K562 (cell line): ENCODE data around the gene RBBP4. TPM values are rescaled to one million over a fixed set of nuclear protein-coding genes. Genes with fewer than 3 reads are reported as not detected.

ENCODE experiments used
- ATAC-seq: fragments of 200-7000 bp; cut with Tn5 transposase; 3 replicates; pipeline ENCODE4 v1.9.1; 2020; ENCODE audit warnings: moderate library complexity
- BruUV-seq: library from RNA; stranded (reverse); fragments of 400-500 nt; replicated peaks from 2 replicates; lab custom pipeline; 2021; lab: Mats Ljungman, UMichigan
- CTCF ChIA-PET: fragments of 300-600 bp; formaldehyde crosslinking; extraction: SDS; loops from one replicate; lab custom pipeline; 2021; ENCODE audit warnings: low intra/inter-chr PET ratio; lab: Yijun Ruan, JAX
- POLR2A ChIA-PET: fragments of 300-600, 350-650 bp; sonication (Branson Sonifier 250); formaldehyde crosslinking; extraction: SDS; loops from one replicate; lab custom pipeline; 2021; ENCODE audit warnings: antibody characterized with exemption, inconsistent platforms; lab: Yijun Ruan, JAX
- DNase-seq, 4 experiments: peaks; one replicate each; pipeline versions ENCODE4 v3.0.0 to v3.0.0-alpha.2; 2011 to 2018; ENCODE audit warnings: low spot score in 3 of 4, mixed read lengths in 3 of 4; ENCODE audit errors: extremely low read depth in 1 of 4
- FAIRE-seq: peaks from 2 replicates; lab custom pipeline; 2011; peaks lifted over from hg19 to GRCh38; lab: Jason Lieb, UNC
- H2AFZ ChIP-seq: 2 replicates; pipeline ENCODE4 v1.6.0; 2011; ENCODE audit warnings: low read depth, low read length, control low read depth, inconsistent platforms
- H3K27ac ChIP-seq: fragments of 200-600 bp; 3 replicates; pipeline ENCODE4 v1.8.0; 2011; ENCODE audit warnings: low read depth, mild to moderate bottlenecking, control low read depth, inconsistent platforms, low read length, moderate library complexity, mixed read lengths; ENCODE audit errors: extremely low read depth
- H3K27me3 ChIP-seq, 2 experiments: fragments of 300-600 bp in 1 of 2; 2 replicates in 1 of 2; 3 replicates in 1 of 2; pipeline versions ENCODE4 v1.6.0 to v1.8.0; 2011; ENCODE audit warnings: inconsistent platforms in 2 of 2, low read length in 2 of 2, mild to moderate bottlenecking in 1 of 2, mixed read lengths in 1 of 2, moderate library complexity in 1 of 2; ENCODE audit not compliant: control insufficient read depth in 2 of 2, insufficient read depth in 2 of 2
- H3K36me3 ChIP-seq: fragments of 300-600 bp; 3 replicates; pipeline ENCODE4 v1.8.0; 2011; ENCODE audit warnings: mild to moderate bottlenecking, low read length, inconsistent platforms; ENCODE audit not compliant: control insufficient read depth, insufficient read depth
- H3K4me1 ChIP-seq, 2 experiments: fragments of 200-600 bp in 1 of 2; replicated peaks in 1 of 2; 2 replicates in 1 of 2; 3 replicates in 1 of 2; pipeline versions ENCODE4 v1.5.1 to v1.8.0; 2011; ENCODE audit warnings: inconsistent platforms in 2 of 2, low read length in 2 of 2, mild to moderate bottlenecking in 1 of 2, mixed read lengths in 1 of 2, moderate library complexity in 1 of 2; ENCODE audit not compliant: control insufficient read depth in 2 of 2, insufficient read depth in 2 of 2
- H3K4me2 ChIP-seq: 2 replicates; pipeline ENCODE4 v1.6.1; 2011; ENCODE audit warnings: low read length, control low read depth, inconsistent platforms, mixed read lengths; ENCODE audit not compliant: insufficient read depth
- H3K4me3 ChIP-seq: fragments of 200-600 bp; sonication (generic), shearing (Covaris generic); 2 replicates; pipeline ENCODE4 v1.5.1; 2016; ENCODE audit warnings: control low read depth, inconsistent platforms
- H3K79me2 ChIP-seq: fragments of 200-600 bp; 3 replicates; pipeline ENCODE4 v1.8.0; 2011; ENCODE audit warnings: low read length, inconsistent platforms; ENCODE audit not compliant: control insufficient read depth, insufficient read depth
- H3K9ac ChIP-seq, 2 experiments: 2 replicates each; pipeline versions ENCODE4 v1.6.0 to v1.6.1; 2011; ENCODE audit warnings: low read depth in 2 of 2, low read length in 2 of 2, control low read depth in 1 of 2, inconsistent platforms in 1 of 2, mild to moderate bottlenecking in 1 of 2, mixed read lengths in 1 of 2; ENCODE audit not compliant: insufficient read depth in 1 of 2
- H3K9me1 ChIP-seq: one replicate; pipeline ENCODE4 v1.6.0; 2011; ENCODE audit warnings: inconsistent platforms, mild to moderate bottlenecking, low read length, moderate library complexity; ENCODE audit not compliant: control insufficient read depth, insufficient read depth
- H3K9me3 ChIP-seq: replicated peaks from 2 replicates; pipeline ENCODE4 v1.5.1; 2011; ENCODE audit warnings: low read depth, low read length, inconsistent platforms; ENCODE audit not compliant: control insufficient read depth, insufficient read depth
- H4K20me1 ChIP-seq: replicated peaks from 2 replicates; pipeline ENCODE4 v1.6.1; 2011; ENCODE audit warnings: low read length, inconsistent platforms, mixed read lengths; ENCODE audit not compliant: control insufficient read depth, insufficient read depth
- ARID2 ChIP-seq: fragments of 450-650 bp; IDR thresholded peaks from 2 replicates; pipeline ENCODE4 v1.6.1; 2017; ENCODE audit warnings: antibody characterized with exemption, mild to moderate bottlenecking
- EGR1 ChIP-seq: fragments of 450-650 bp; conservative IDR thresholded peaks from 2 replicates; pipeline ENCODE4 v1.6.1; 2017; ENCODE audit warnings: mild to moderate bottlenecking
- EHMT2 ChIP-seq: fragments of 450-650 bp; IDR thresholded peaks from 2 replicates; pipeline ENCODE4 v1.6.1; 2018; ENCODE audit warnings: antibody characterized with exemption
- HEY1 ChIP-seq: fragments of 250-450 bp; sonication (Bioruptor Pico); IDR thresholded peaks from 2 replicates; pipeline ENCODE4 v1.5.0; 2020; ENCODE audit warnings: mild to moderate bottlenecking, moderate library complexity, borderline replicate concordance
- MAZ ChIP-seq, 2 experiments: fragments of 450-650 bp in 1 of 2; sonication (generic) in 1 of 2; formaldehyde crosslinking; IDR thresholded peaks in 1 of 2; conservative IDR thresholded peaks in 1 of 2; 2 replicates each; pipeline versions ENCODE4 v1.4.0 to v1.5.0; 2020; ENCODE audit warnings: mild to moderate bottlenecking in 1 of 2, missing genetic modification reagents in 1 of 2
- MEF2D ChIP-seq: conservative IDR thresholded peaks from 2 replicates; pipeline ENCODE4 v1.6.1; 2016; ENCODE audit warnings: low read depth, missing genetic modification characterization, missing compliant biosample characterization
- RBM39 ChIP-seq: fragments of 200-400 bp; formaldehyde crosslinking; optimal IDR thresholded peaks from 2 replicates; pipeline ENCODE3; 2018; ENCODE audit warnings: low read depth, low read length
- SRSF9 ChIP-seq: fragments of 200-400 bp; formaldehyde crosslinking; IDR thresholded peaks from 2 replicates; pipeline ENCODE4 v1.6.1; 2017; ENCODE audit warnings: low read depth, low read length, borderline replicate concordance
- TCF7L2 ChIP-seq: fragments of 150-350 bp; IDR thresholded peaks from 2 replicates; pipeline ENCODE4 v1.6.1; 2016; ENCODE audit warnings: low read depth, mild to moderate bottlenecking, low read length, moderate library complexity
- XRCC4 ChIP-seq: IDR thresholded peaks from one replicate; pipeline ENCODE4 v1.6.1; 2011; ENCODE audit not compliant: insufficient read depth, insufficient read length; ENCODE audit errors: extremely low read depth
- ZBTB49 ChIP-seq: sonication (generic); formaldehyde crosslinking; IDR thresholded peaks from 2 replicates; pipeline ENCODE4 v1.8.0; 2022; ENCODE audit warnings: missing genetic modification reagents, mild to moderate bottlenecking, borderline replicate concordance
- ZNF239 ChIP-seq: fragments of 250-450 bp; sonication (Bioruptor Pico); IDR thresholded peaks from 2 replicates; pipeline ENCODE4 v1.4.0; 2020; ENCODE audit warnings: mild to moderate bottlenecking
- WGBS: fragments of 100-300 bp; shearing (Covaris generic); methylation state at CpG from one replicate; pipeline ENCODE4 v1.1.6; 2016; ENCODE audit warnings: low coverage, mixed read lengths; ENCODE audit not compliant: insufficient coverage; ENCODE audit errors: missing lambda C conversion rate; 5-methylcytosine and 5-hydroxymethylcytosine counted together
- in situ Hi-C: fragments of 300-500 bp; cut with MboI; formaldehyde crosslinking; loops from 4 replicates; pipeline ENCODE4 v1.15.0; 2018; ENCODE audit warnings: inconsistent platforms, mixed read lengths
- intact Hi-C: fragments of 100-400 bp; cut with micrococcal nuclease; formaldehyde crosslinking; loops from 2 replicates; pipeline ENCODE4 v1.14.2; 2022
- polyA plus RNA-seq, 8 experiments: library from polyadenylated mRNA; depleted of rRNA in 4 of 8; stranded (reverse) in 5 of 8; unstranded in 3 of 8; fragments of >200 nt; fragmentation: Nextera tagmentation in 2 of 8; fragmentation: Illumina TruSeq in 1 of 8; extraction: Ambion mirVana in 2 of 8; extraction: Trizol in 1 of 8; gene quantifications; 2 replicates each; pipeline versions ENCODE4 v1.2.1 to v1.2.3, GENCODE V29; 2011 to 2014; ENCODE audit warnings: inconsistent platforms in 1 of 8, missing spikeins in 1 of 8
- total RNA-seq, 7 experiments: library from RNA; depleted of rRNA in 6 of 7; stranded (reverse); fragments of >200 nt in 6 of 7; fragmentation: Illumina TruSeq in 2 of 7; extraction: Trizol in 2 of 7; gene quantifications; 2 replicates each; pipeline versions ENCODE4 v1.2.1 to v1.2.3, GENCODE V29; 2011 to 2021; ENCODE audit warnings: low replicate concordance in 1 of 7
- TF ChIP-seq, protein P1 (sequence below), 2 experiments: fragments of 450-650 bp; formaldehyde crosslinking in 1 of 2; IDR thresholded peaks; 2 replicates each; pipeline versions ENCODE4 v1.4.0 to v1.6.1; 2014 to 2020; ENCODE audit warnings: mild to moderate bottlenecking in 2 of 2, borderline replicate concordance in 1 of 2, low read depth in 1 of 2

Gene RBBP4
- total and polyA plus RNA-seq, 9 of the 15 experiments (the other 6 are each of a cell fraction or from before 2014, with no cell fraction given): 185 to 409 (median 259) TPM

- Histone ChIP-seq H3K36me3 (no peaks in the 10 kb centered on the region), H3K27ac (no peak overlapping the region), H3K9me3 (no peaks in the 10 kb centered on the region), H4K20me1 (no peaks in the 10 kb centered on the region), H3K27me3 (no peaks in the 10 kb centered on the region), H3K4me1 (peaks cover 26 to 44% of the 10 kb centered on the region in 2 experiments; a peak in 4 of 5 replicates), H3K4me3 (no peak overlapping the region), H2AFZ (peak overlapping the region; percentile 48; the same call in 1 of the 2 replicates), H3K79me2 (no peaks in the 10 kb centered on the region), H3K9ac (0 out of 4 replicates have a peak overlapping the region, but pooled peaks of 1 of the 2 experiments have one; percentile 1), H3K4me2 (no peak overlapping the region), H3K9me1 (no peaks in the 10 kb centered on the region)
- ChIA-PET CTCF (no interaction called here), POLR2A (no interaction called here)
- in situ Hi-C loops: loop anchor here (10.0 kb wide), 1 partner anchor 46 kb away; no protein-coding TSS in a partner anchor
- intact Hi-C loops: no loop called here
- no peak for DNase-seq
- no peak for FAIRE-seq
- WGBS: 75% methylated on average over 1 of the region's 1 CpG
- BruUV-seq: no TSS peak
- no peak for ATAC-seq
- TF ChIP-seq TCF7L2 (no peak), SRSF9 (no peak), RBM39 (no peak), HEY1 (no peak), ZNF239 (no peak), ARID2 (no peak), EGR1 (no peak), MEF2D (no peak), XRCC4 (no peak), MAZ (CRISPR knock-in tag; conservative IDR thresholded peaks at IDR 0.05 in 1 of 2, IDR thresholded peaks at IDR 0.05 in 1 of 2) (no peak), ZBTB49 (no peak), EHMT2 (no peak)
- TF ChIP-seq, protein P1, sequence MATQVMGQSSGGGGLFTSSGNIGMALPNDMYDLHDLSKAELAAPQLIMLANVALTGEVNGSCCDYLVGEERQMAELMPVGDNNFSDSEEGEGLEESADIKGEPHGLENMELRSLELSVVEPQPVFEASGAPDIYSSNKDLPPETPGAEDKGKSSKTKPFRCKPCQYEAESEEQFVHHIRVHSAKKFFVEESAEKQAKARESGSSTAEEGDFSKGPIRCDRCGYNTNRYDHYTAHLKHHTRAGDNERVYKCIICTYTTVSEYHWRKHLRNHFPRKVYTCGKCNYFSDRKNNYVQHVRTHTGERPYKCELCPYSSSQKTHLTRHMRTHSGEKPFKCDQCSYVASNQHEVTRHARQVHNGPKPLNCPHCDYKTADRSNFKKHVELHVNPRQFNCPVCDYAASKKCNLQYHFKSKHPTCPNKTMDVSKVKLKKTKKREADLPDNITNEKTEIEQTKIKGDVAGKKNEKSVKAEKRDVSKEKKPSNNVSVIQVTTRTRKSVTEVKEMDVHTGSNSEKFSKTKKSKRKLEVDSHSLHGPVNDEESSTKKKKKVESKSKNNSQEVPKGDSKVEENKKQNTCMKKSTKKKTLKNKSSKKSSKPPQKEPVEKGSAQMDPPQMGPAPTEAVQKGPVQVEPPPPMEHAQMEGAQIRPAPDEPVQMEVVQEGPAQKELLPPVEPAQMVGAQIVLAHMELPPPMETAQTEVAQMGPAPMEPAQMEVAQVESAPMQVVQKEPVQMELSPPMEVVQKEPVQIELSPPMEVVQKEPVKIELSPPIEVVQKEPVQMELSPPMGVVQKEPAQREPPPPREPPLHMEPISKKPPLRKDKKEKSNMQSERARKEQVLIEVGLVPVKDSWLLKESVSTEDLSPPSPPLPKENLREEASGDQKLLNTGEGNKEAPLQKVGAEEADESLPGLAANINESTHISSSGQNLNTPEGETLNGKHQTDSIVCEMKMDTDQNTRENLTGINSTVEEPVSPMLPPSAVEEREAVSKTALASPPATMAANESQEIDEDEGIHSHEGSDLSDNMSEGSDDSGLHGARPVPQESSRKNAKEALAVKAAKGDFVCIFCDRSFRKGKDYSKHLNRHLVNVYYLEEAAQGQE (IDR thresholded peaks at IDR 0.05; ENCODE audit: borderline replicate concordance): no peak
- TF ChIP-seq, protein P1 (CRISPR knock-in tag; IDR thresholded peaks at IDR 0.05; ENCODE audit: low read depth): no peak
Observed at GRCh38 chr1:32718527-32718926, 67.5 kb downstream of the RBBP4 start.
